IMR-90 (cell line): ENCODE data around the gene NPIPB8. TPM values are rescaled to one million over a fixed set of nuclear protein-coding genes. Genes with fewer than 3 reads are reported as not detected.
"Not testable (repeated sequence)": the region's sequence is repeated elsewhere in the genome, so short reads cannot be mapped to it uniquely, and the experiment has no call there.

Experiments used
- ATAC-seq: fragments of 200-7000 bp; cut with Tn5 transposase; 2 replicates; pipeline ENCODE4 v1.9.1; 2020; ENCODE audit warnings: low read depth, mild to moderate bottlenecking, moderate library complexity
- BruUV-seq: library from RNA; stranded (reverse); fragments of 400-500 nt; replicated peaks from 2 replicates; lab custom pipeline; 2021; lab: Mats Ljungman, UMichigan
- CTCF ChIA-PET: fragments of 300-600 bp; formaldehyde crosslinking; extraction: SDS; loops from one replicate; lab custom pipeline; 2021; ENCODE audit warnings: antibody characterized with exemption; lab: Yijun Ruan, JAX
- POLR2A ChIA-PET: fragments of 300-600 bp; sonication (Branson Sonifier 250); formaldehyde crosslinking; loops from one replicate; lab custom pipeline; 2022; ENCODE audit warnings: antibody characterized with exemption; ENCODE audit not compliant: unreplicated experiment; lab: Charles Lee
- DNase-seq: peaks from one replicate; pipeline ENCODE4 v3.0.0; 2013
- H2AFZ ChIP-seq: replicated peaks from 2 replicates; pipeline ENCODE3; 2013; ENCODE audit warnings: low read length, mild to moderate bottlenecking; ENCODE audit not compliant: poor library complexity
- H2AK5ac ChIP-seq: 2 replicates; pipeline ENCODE4 v1.6.1; 2013; ENCODE audit warnings: low read depth, low read length, inconsistent platforms
- H2AK9ac ChIP-seq: replicated peaks from 2 replicates; pipeline ENCODE3; 2013; ENCODE audit warnings: mild to moderate bottlenecking, low read depth, low read length, moderate library complexity; ENCODE audit not compliant: poor library complexity
- H2BK120ac ChIP-seq: 2 replicates; pipeline ENCODE4 v1.6.1; 2013; ENCODE audit warnings: low read depth, low read length, inconsistent platforms
- H2BK15ac ChIP-seq: 3 replicates; pipeline ENCODE4 v1.6.1; 2013; ENCODE audit warnings: low read depth, low read length, inconsistent platforms
- H2BK20ac ChIP-seq: 2 replicates; pipeline ENCODE4 v1.6.1; 2013; ENCODE audit warnings: low read depth, mild to moderate bottlenecking, inconsistent platforms, low read length, moderate library complexity
- H2BK5ac ChIP-seq: 2 replicates; pipeline ENCODE4 v1.6.1; 2013; ENCODE audit warnings: mild to moderate bottlenecking, low read depth, low read length, inconsistent platforms; ENCODE audit not compliant: poor library complexity, severe bottlenecking
- H3K14ac ChIP-seq: replicated peaks from 2 replicates; pipeline ENCODE4 v1.6.1; 2013; ENCODE audit warnings: low read depth, low read length, inconsistent platforms
- H3K18ac ChIP-seq: 2 replicates; pipeline ENCODE4 v1.6.1; 2013; ENCODE audit warnings: low read depth, low read length, control low read depth
- H3K23ac ChIP-seq: 2 replicates; pipeline ENCODE4 v1.6.1; 2013; ENCODE audit warnings: low read depth, low read length, inconsistent platforms
- H3K27ac ChIP-seq: 2 replicates; pipeline ENCODE4 v1.5.1; 2013; ENCODE audit warnings: mild to moderate bottlenecking, control low read depth, low read length; ENCODE audit not compliant: insufficient read depth
- H3K27me3 ChIP-seq: 2 replicates; pipeline ENCODE4 v1.6.1; 2013; ENCODE audit warnings: low read length; ENCODE audit not compliant: control insufficient read depth, insufficient read depth
- H3K36me3 ChIP-seq: 2 replicates; pipeline ENCODE4 v1.6.1; 2013; ENCODE audit warnings: low read length, mixed read lengths; ENCODE audit not compliant: control insufficient read depth, insufficient read depth
- H3K4ac ChIP-seq: 2 replicates; pipeline ENCODE4 v1.6.1; 2013; ENCODE audit warnings: low read depth, low read length, inconsistent platforms
- H3K4me1 ChIP-seq: 2 replicates; pipeline ENCODE4 v1.6.1; 2013; ENCODE audit warnings: low read length, mixed read lengths; ENCODE audit not compliant: control insufficient read depth, insufficient read depth
- H3K4me2 ChIP-seq: 2 replicates; pipeline ENCODE4 v1.6.1; 2013; ENCODE audit warnings: low read depth, mild to moderate bottlenecking, control low read depth, low read length, moderate library complexity
- H3K4me3 ChIP-seq: 2 replicates; pipeline ENCODE4 v1.5.1; 2013; ENCODE audit warnings: low read depth, mild to moderate bottlenecking, control low read depth, low read length, moderate library complexity; ENCODE audit not compliant: insufficient read depth
- H3K56ac ChIP-seq: 2 replicates; pipeline ENCODE4 v1.6.1; 2013; ENCODE audit warnings: low read length, inconsistent platforms; ENCODE audit not compliant: insufficient read depth; ENCODE audit errors: extremely low read depth
- H3K79me1 ChIP-seq, 2 experiments: 2 replicates each; pipeline ENCODE4 v1.6.1; 2013; ENCODE audit warnings: low read length in 2 of 2, inconsistent platforms in 1 of 2, low read depth in 1 of 2
- H3K9ac ChIP-seq: 2 replicates; pipeline ENCODE4 v1.6.1; 2013; ENCODE audit warnings: low read depth, low read length, control low read depth
- H3K9me1 ChIP-seq: 2 replicates; pipeline ENCODE4 v1.6.1; 2013; ENCODE audit warnings: low read length, inconsistent platforms; ENCODE audit not compliant: insufficient read depth
- H3K9me3 ChIP-seq: 2 replicates; pipeline ENCODE4 v1.6.1; 2013; ENCODE audit warnings: low read length; ENCODE audit not compliant: control insufficient read depth, insufficient read depth
- H4K20me1 ChIP-seq: 2 replicates; pipeline ENCODE4 v1.6.1; 2013; ENCODE audit warnings: low read length, inconsistent platforms; ENCODE audit not compliant: insufficient read depth
- H4K5ac ChIP-seq: 2 replicates; pipeline ENCODE4 v1.6.1; 2013; ENCODE audit warnings: mild to moderate bottlenecking, low read depth, low read length, control low read depth
- H4K8ac ChIP-seq, 2 experiments: 2 replicates each; pipeline ENCODE4 v1.6.1; 2013; ENCODE audit warnings: low read depth in 2 of 2, low read length in 2 of 2, control low read depth in 1 of 2, inconsistent platforms in 1 of 2
- H4K91ac ChIP-seq: 2 replicates; pipeline ENCODE4 v1.6.1; 2013; ENCODE audit warnings: low read depth, low read length, inconsistent platforms; ENCODE audit not compliant: insufficient read depth
- CHD1 ChIP-seq: IDR thresholded peaks from 2 replicates; pipeline ENCODE4 v1.6.1; 2012; ENCODE audit warnings: low read depth, low read length, improper control_type of control experiment
- WGBS, 2 experiments: methylation state at CpG; one replicate each; pipeline versions ENCODE4 v1.1.5 to v1.1.7; 2013; ENCODE audit warnings: missing lambda C conversion rate in 2 of 2; ENCODE audit not compliant: insufficient read length in 1 of 2; ENCODE audit errors: extremely low coverage in 2 of 2; 5-methylcytosine and 5-hydroxymethylcytosine counted together
- dilution Hi-C: fragments of 300-500 bp; cut with HindIII; formaldehyde crosslinking; loops from one replicate; pipeline ENCODE4 v1.14.3; 2018; ENCODE audit warnings: low sequenced_read_pairs; ENCODE audit not compliant: unreplicated experiment
- in situ Hi-C: fragments of 300-500 bp; cut with MboI; formaldehyde crosslinking; loops from 3 replicates; pipeline ENCODE4 v1.14.3; 2019; ENCODE audit warnings: low sequenced_read_pairs, inconsistent platforms, mixed read lengths
- intact Hi-C: fragments of 100-400 bp; cut with micrococcal nuclease; formaldehyde crosslinking; loops from 2 replicates; pipeline ENCODE4 v1.10.0; 2022
- polyA plus RNA-seq, 3 experiments: library from polyadenylated mRNA; depleted of rRNA; stranded (reverse); fragments of >200 nt; gene quantifications; 2 replicates each; pipeline ENCODE4 v1.2.3, GENCODE V29; 2012; ENCODE audit warnings: low replicate concordance in 1 of 3
- total RNA-seq: library from RNA; depleted of rRNA; stranded (reverse); fragments of >200 nt; gene quantifications from 2 replicates; pipeline ENCODE4 v1.2.3, GENCODE V29; 2012

The NPIPB8 gene
- total and polyA plus RNA-seq, 2 of the 4 experiments (the other 2 are of a cell fraction), result not detected

DNA sequence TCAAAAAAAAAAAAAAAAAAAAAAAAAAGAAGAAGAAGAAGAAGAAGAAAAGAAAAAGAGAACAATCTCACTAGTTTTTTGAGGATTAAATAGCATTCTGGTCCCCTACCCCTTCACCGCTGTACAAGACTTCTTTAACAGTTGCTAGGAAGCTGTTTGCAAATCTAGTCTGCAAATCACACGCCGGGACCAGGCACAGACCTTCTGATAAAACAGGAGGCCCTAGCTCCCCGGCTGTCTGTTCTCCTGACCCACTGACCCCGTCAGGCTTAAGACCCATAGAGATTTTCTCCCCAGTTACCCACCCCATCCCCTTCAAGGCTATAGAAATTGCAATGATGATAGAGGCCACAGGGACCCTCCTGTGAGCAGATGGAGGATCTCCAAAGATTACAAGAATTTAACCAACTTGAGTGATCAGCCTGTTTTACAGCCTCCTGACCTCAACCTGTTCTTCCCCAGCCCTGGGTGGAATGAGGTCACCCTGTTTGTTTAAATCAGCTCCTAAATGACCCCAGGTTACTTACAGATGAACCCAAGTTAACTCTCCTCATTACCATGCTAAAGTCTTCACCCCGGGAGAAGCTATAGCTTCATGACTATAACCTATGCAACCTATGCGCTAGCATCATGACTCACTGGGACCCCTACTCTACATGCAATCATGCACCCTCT lies 16.2 kb upstream of the NPIPB8 start:
- dilution Hi-C loops, result no loop called here
- no peak overlapping the region for H3K23ac ChIP-seq
- WGBS, 2 experiments, result 63% methylated on average over 2 of the region's 7 CpGs; no CpG with 5 or more reads in 1 of the 2 experiments
- H3K79me1 ChIP-seq, result no peaks in the 10 kb centered on the region
- H3K56ac ChIP-seq, result no peak overlapping the region
- H2BK20ac ChIP-seq, result no peak overlapping the region
- H4K20me1 ChIP-seq, result no peaks in the 10 kb centered on the region
- no peak overlapping the region for H3K4me3 ChIP-seq
- H3K27me3 ChIP-seq, result peaks cover 16% of the 10 kb centered on the region
- no peaks in the 10 kb centered on the region for H3K4me1 ChIP-seq
- POLR2A ChIA-PET, result no interaction called here
- no peak overlapping the region for H3K4me2 ChIP-seq
- H3K9ac ChIP-seq, result no peak overlapping the region
- TF ChIP-seq CHD1, result no peak
- no peak overlapping the region for H3K4ac ChIP-seq
- H2AK9ac ChIP-seq, result no peak overlapping the region
- H3K36me3 ChIP-seq, result no peaks in the 10 kb centered on the region
- H2BK15ac ChIP-seq, result no peak overlapping the region
- no peak overlapping the region for H4K8ac ChIP-seq
- H2BK120ac ChIP-seq, result no peak overlapping the region
- H4K5ac ChIP-seq, result no peak overlapping the region
- intact Hi-C loops, result no loop called here
- H2AK5ac ChIP-seq, result no peak overlapping the region
- no peaks in the 10 kb centered on the region for H3K9me3 ChIP-seq
- no peaks in the 10 kb centered on the region for H3K9me1 ChIP-seq
- no peak overlapping the region for H3K18ac ChIP-seq
- ATAC-seq (no peak), DNase-seq (no peak)
- H2BK5ac ChIP-seq, result no peak overlapping the region
- H3K27ac ChIP-seq, result no peak overlapping the region
- in situ Hi-C loops, result no loop called here
- H4K91ac ChIP-seq, result no peak overlapping the region
- no peak overlapping the region for H2AFZ ChIP-seq
- no peak overlapping the region for H3K14ac ChIP-seq
- CTCF ChIA-PET, result no interaction called here
- BruUV-seq, result no TSS peak

DNA sequence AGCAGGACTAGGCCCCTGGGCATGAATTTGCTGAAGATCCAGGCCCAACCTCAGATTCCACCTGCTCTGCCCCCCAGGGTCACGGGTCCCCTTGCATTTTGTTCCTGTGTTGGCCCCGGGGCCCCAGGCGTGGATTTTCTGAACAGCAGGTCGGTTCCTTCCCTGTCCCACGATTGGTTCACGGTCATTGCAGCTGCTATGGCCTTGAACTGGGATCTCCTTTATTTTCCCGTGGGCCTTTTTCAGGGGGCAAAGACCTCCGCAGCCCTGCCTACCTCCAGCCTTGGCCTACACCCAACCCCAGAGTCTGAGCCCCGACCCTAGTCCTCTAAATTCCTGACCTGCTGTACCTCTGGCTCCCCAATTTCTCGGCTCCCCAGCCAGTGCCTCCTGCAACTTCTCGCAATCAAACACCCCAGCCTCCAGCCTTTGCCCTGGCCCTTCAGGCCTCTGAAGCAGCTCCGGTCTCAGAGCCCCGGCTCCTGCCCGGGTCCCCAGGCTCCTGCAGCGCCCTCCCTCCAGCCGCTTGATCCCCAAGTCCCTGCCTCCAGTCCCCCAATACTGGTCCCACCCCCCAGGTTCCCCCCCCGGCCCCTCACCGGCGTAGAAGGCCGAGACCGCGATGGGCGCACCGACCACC lies 15.2 kb upstream of the NPIPB8 start:
- H4K20me1 ChIP-seq, H3K14ac ChIP-seq, H3K9ac ChIP-seq, BruUV-seq, H3K4me1 ChIP-seq, H4K91ac ChIP-seq, H2BK120ac ChIP-seq, POLR2A ChIA-PET, H3K56ac ChIP-seq, CTCF ChIA-PET, H3K23ac ChIP-seq, ATAC-seq, H2BK20ac ChIP-seq, intact Hi-C loops, H2AK9ac ChIP-seq, H3K79me1 ChIP-seq, H3K4me3 ChIP-seq, H3K27ac ChIP-seq, H2AFZ ChIP-seq, H3K9me3 ChIP-seq, in situ Hi-C loops, H3K4me2 ChIP-seq, DNase-seq, H3K9me1 ChIP-seq, H3K18ac ChIP-seq, dilution Hi-C loops, H4K8ac ChIP-seq, H4K5ac ChIP-seq, H2BK5ac ChIP-seq, H2BK15ac ChIP-seq, H3K4ac ChIP-seq, H2AK5ac ChIP-seq, H3K36me3 ChIP-seq: not testable (repeated sequence)
- peaks cover 12% of the 10 kb centered on the region for H3K27me3 ChIP-seq
- WGBS, 2 experiments, result 60% methylated on average over 8 of the region's 24 CpGs; no CpG with 5 or more reads in 1 of the 2 experiments
